Measurements from ENCODE around the gene TMEM208. TPM values are rescaled to one million over a fixed set of nuclear protein-coding genes. Genes with fewer than 3 reads are reported as not detected.

Gene TMEM208
- total and polyA plus RNA-seq, 2 of the 8 experiments (the other 6 are each of a cell fraction or from before 2014, with no cell fraction given), result 37.7 to 100.0 TPM

GRCh38 chr16:67199011-67199807, 27.7 kb upstream of the TMEM208 start, which contains the start of gene ELMO3:
Gene ELMO3, plus strand, starts transcription at chr16:67199131. Its CDS starts 196 bp downstream, at chr16:67199327.
- Histone ChIP-seq H3K4ac (replicated peaks; ENCODE audit: insufficient read length, low read depth, low read length) (no peak within 1 kb of the TSS), H3K4me3 (ENCODE audit: extremely low read depth in 1 of 4, insufficient read depth in 2 of 4, low read depth in 3 of 4, low read length in 4 of 4) (peak within 1 kb of the TSS; percentile 40 to 75 (median 63)), H2BK120ac (replicated peaks; ENCODE audit: low read depth, low read length) (no peak within 1 kb of the TSS), H2BK12ac (ENCODE audit: low read depth, low read length) (no peak within 1 kb of the TSS; the same call in 1 of the 2 replicates), H3K79me2 (ENCODE audit: control insufficient read depth in 1 of 2, insufficient read depth in 2 of 2, low read length in 2 of 2) (no peaks in the 10 kb centered on the region), H3K23me2 (ENCODE audit: low read depth, low read length) (peaks cover 6% of the 10 kb centered on the region; the same call in 1 of the 2 replicates), H2AFZ (ENCODE audit: low read length) (peak within 1 kb of the TSS; percentile 91; the same call in 1 of the 2 replicates), H2AK5ac (ENCODE audit: low read depth, low read length) (no peak within 1 kb of the TSS), H3K36me3 (ENCODE audit: control insufficient read depth in 2 of 4, insufficient read depth in 4 of 4, low read length in 3 of 4) (peaks cover 18 to 38% (median 34%) of the 10 kb centered on the region in 4 experiments), H3K27ac (ENCODE audit: low read depth, low read length) (no peak within 1 kb of the TSS), H3K56ac (replicated peaks; ENCODE audit: insufficient read length, low read depth, low read length) (peak within 1 kb of the TSS; percentile 56), H3K9me3 (ENCODE audit: insufficient read depth in 2 of 2, low read depth in 1 of 2, low read length in 1 of 2) (no peaks in the 10 kb centered on the region), H3K14ac (ENCODE audit: insufficient read length) (no peak within 1 kb of the TSS), H3K79me1 (ENCODE audit: low read depth, low read length) (no peaks in the 10 kb centered on the region), H2BK15ac (ENCODE audit: low read length) (no peak within 1 kb of the TSS), H4K8ac (ENCODE audit: extremely low read depth, insufficient read depth, low read length) (peak within 1 kb of the TSS; percentile 89), H3K18ac (ENCODE audit: extremely low read depth, low read length) (peak within 1 kb of the TSS; percentile 83), H3K4me1 (replicated peaks in 1 of 4; ENCODE audit: control insufficient read depth in 3 of 4, insufficient read depth in 4 of 4, low read length in 3 of 4) (peaks cover 0 to 12% (median 8%) of the 10 kb centered on the region in 4 experiments; a peak in 4 of 7 replicates), H2BK5ac (ENCODE audit: low read depth, low read length) (peak within 1 kb of the TSS; percentile 91; the same call in 1 of the 2 replicates), H4K5ac (ENCODE audit: insufficient read length, low read depth, low read length) (peak within 1 kb of the TSS; percentile 67), H3K4me2 (ENCODE audit: insufficient read depth in 1 of 2, low read depth in 2 of 2, low read length in 2 of 2) (peak within 1 kb of the TSS; percentile 61 to 99), H3K23ac (ENCODE audit: insufficient read length) (no peak within 1 kb of the TSS), H4K91ac (replicated peaks; ENCODE audit: insufficient read length, low read length) (peak within 1 kb of the TSS; percentile 93), H3K27me3 (replicated peaks in 1 of 4; ENCODE audit: control insufficient read depth in 3 of 4, extremely low read depth in 1 of 4, insufficient read depth in 3 of 4, low read length in 3 of 4) (no peaks in the 10 kb centered on the region), H2BK20ac (ENCODE audit: low read length) (no peak within 1 kb of the TSS), H4K20me1 (replicated peaks in 1 of 2; ENCODE audit: control insufficient read depth in 1 of 2, insufficient read depth in 2 of 2, low read length in 2 of 2) (peaks cover 1 to 17% of the 10 kb centered on the region in 2 experiments), H3K9ac (replicated peaks in 1 of 4; ENCODE audit: extremely low read depth in 1 of 4, low read depth in 3 of 4, low read length in 3 of 4) (peak within 1 kb of the TSS in 2 of 4 experiments; percentile 31 to 44; a peak in 3 of 7 replicates)
- ChIA-PET CTCF (ENCODE audit: partially characterized antibody) (interaction anchor here (0.6 to 8.7 kb wide), 27 partner anchors 12 to 248 kb away, joined by 3 to 111 read pairs (median 5); partner anchors contain the start of genes EXOC3L1, MATCAP1, NOL3 and TMEM208), POLR2A (ENCODE audit: partially characterized antibody) (interaction anchor here (0.6 to 2.2 kb wide), 14 partner anchors 9 to 65 kb away, joined by 3 to 12 read pairs (median 3); partner anchors contain the start of genes EXOC3L1, FHOD1, MATCAP1 and NOL3)
- no peak for FAIRE-seq
- DNase-seq (ENCODE audit: low read depth in 1 of 2, low spot score in 2 of 2), result peak in 1 of 2 experiments; percentile 85
- 2% methylated on average over 19 of the region's 61 CpGs; no CpG with 5 or more reads in 1 of the 2 experiments for WGBS, 2 experiments (ENCODE audit: extremely low coverage in 1 of 2, insufficient coverage in 1 of 2, insufficient read length in 1 of 2, insufficient replicate concordance in 2 of 2, low coverage in 1 of 2, low lambda C conversion rate in 2 of 2, missing lambda C conversion rate in 1 of 2)
- no peak for TF ChIP-seq JUND (IDR thresholded peaks at IDR 0.05; ENCODE audit: low read length)
- TF ChIP-seq MAX (IDR thresholded peaks at IDR 0.05), result peak; percentile 96
- TF ChIP-seq EGR1 (IDR thresholded peaks at IDR 0.05; ENCODE audit: borderline replicate concordance, low read depth, low read length), result no peak
- TF ChIP-seq TAF1 (IDR thresholded peaks at IDR 0.05; ENCODE audit: low read depth, low read length), result peak; percentile 57
- peak; percentile 24 to 57; a peak in 3 of 4 replicates for TF ChIP-seq RAD21 (IDR thresholded peaks at IDR 0.05 in 1 of 2, conservative IDR thresholded peaks at IDR 0.05 in 1 of 2; ENCODE audit: low read depth in 2 of 2, low read length in 2 of 2)
- no peak for TF ChIP-seq BRCA1 (IDR thresholded peaks at IDR 0.05; ENCODE audit: low read depth, low read length)
- peak; percentile 16; the same call in 1 of the 2 replicates for TF ChIP-seq TBP (IDR thresholded peaks at IDR 0.05; ENCODE audit: low read depth, low read length)
- no peak for TF ChIP-seq GABPA (IDR thresholded peaks at IDR 0.05; ENCODE audit: borderline replicate concordance, insufficient read depth, low read length)
- peak; percentile 53; the same call in 1 of the 2 replicates for TF ChIP-seq PHF8 (conservative IDR thresholded peaks at IDR 0.05; ENCODE audit: low read depth, low read length)
- peak in 1 of 2 experiments; percentile 86; a peak in 2 of 4 replicates for TF ChIP-seq SIN3A (conservative IDR thresholded peaks at IDR 0.05 in 1 of 2, IDR thresholded peaks at IDR 0.05 in 1 of 2; ENCODE audit: low read depth in 1 of 2, low read length in 2 of 2)
